WTC11 (cell line): ENCODE measurements around the gene HYOU1. TPM values are rescaled to one million over a fixed set of nuclear protein-coding genes. Genes with fewer than 3 reads are reported as not detected.

Source experiments
- ATAC-seq: fragments of 200-7000 bp; cut with Tn5 transposase; 2 replicates; pipeline ENCODE4 v1.10.0; 2021; ENCODE audit warnings: mild to moderate bottlenecking, moderate library complexity
- CTCF ChIA-PET: fragments of 300-600 bp; sonication (Branson Sonifier 250); formaldehyde crosslinking; loops from one replicate; lab custom pipeline; 2021; ENCODE audit warnings: antibody characterized with exemption; lab: Charles Lee
- POLR2A ChIA-PET: fragments of 350-600 bp; sonication (Branson Sonifier 250); formaldehyde crosslinking; loops from one replicate; lab custom pipeline; 2021; ENCODE audit warnings: antibody characterized with exemption; lab: Charles Lee
- DNase-seq: peaks from one replicate; pipeline ENCODE4 v3.0.0; 2021; ENCODE audit warnings: low spot score
- H3K27ac Mint-ChIP-seq: 2 replicates; pipeline ENCODE4 v1.8.0; 2021; ENCODE audit warnings: mixed read lengths
- H3K27me3 Mint-ChIP-seq: 2 replicates; pipeline ENCODE4 v1.8.0; 2021; ENCODE audit warnings: low read depth, mild to moderate bottlenecking, moderate library complexity, mixed read lengths
- H3K36me3 Mint-ChIP-seq: 2 replicates; pipeline ENCODE4 v1.8.0; 2021; ENCODE audit warnings: mixed read lengths
- H3K4me1 Mint-ChIP-seq: 2 replicates; pipeline ENCODE4 v1.8.0; 2022; ENCODE audit warnings: mixed read lengths
- H3K4me3 Mint-ChIP-seq: 2 replicates; pipeline ENCODE4 v1.8.0; 2021; ENCODE audit warnings: mild to moderate bottlenecking, moderate library complexity, mixed read lengths
- H3K9me3 Mint-ChIP-seq: 2 replicates; pipeline ENCODE4 v1.8.0; 2021; ENCODE audit warnings: mixed read lengths
- GRHL2 ChIP-seq: fragments of 250-450 bp; sonication (Bioruptor Pico); IDR thresholded peaks from 2 replicates; pipeline ENCODE4 v1.8.0; 2022; ENCODE audit warnings: mild to moderate bottlenecking, moderate library complexity; ENCODE audit not compliant: insufficient replicate concordance, severe bottlenecking
- KAT7 ChIP-seq: sonication (generic); formaldehyde crosslinking; IDR thresholded peaks from 2 replicates; pipeline ENCODE4 v1.8.1; 2023; ENCODE audit warnings: missing genetic modification reagents, mild to moderate bottlenecking, borderline replicate concordance
- MYBL2 ChIP-seq: sonication (generic); formaldehyde crosslinking; IDR thresholded peaks from 2 replicates; pipeline ENCODE4 v1.8.1; 2023; ENCODE audit warnings: mild to moderate bottlenecking, moderate library complexity, missing genetic modification reagents
- total RNA-seq: library from RNA; stranded (reverse); gene quantifications from 3 replicates; pipeline ENCODE4 v1.2.3, GENCODE V29; 2021
- TF ChIP-seq, protein P1 (sequence below): sonication (generic); formaldehyde crosslinking; IDR thresholded peaks from 2 replicates; pipeline ENCODE4 v1.8.1; 2022; ENCODE audit warnings: low read depth, missing genetic modification reagents, borderline replicate concordance
- TF ChIP-seq, protein P2 (sequence below): sonication (generic); formaldehyde crosslinking; IDR thresholded peaks from 2 replicates; pipeline ENCODE4 v1.8.1; 2023; ENCODE audit warnings: mild to moderate bottlenecking, missing genetic modification reagents, moderate library complexity
- TF ChIP-seq, protein P3 (sequence below): fragments of 250-450 bp; sonication (Bioruptor Pico); IDR thresholded peaks from 2 replicates; pipeline ENCODE4 v1.9.0; 2021; ENCODE audit warnings: moderate library complexity, mild to moderate bottlenecking, inconsistent platforms, borderline replicate concordance
- TF ChIP-seq, protein P4 (sequence below): fragments of 250-450 bp; sonication (Bioruptor Pico); conservative IDR thresholded peaks from 2 replicates; pipeline ENCODE4 v1.9.0; 2021; ENCODE audit warnings: mild to moderate bottlenecking
- TF ChIP-seq, protein P5 (sequence below): sonication (generic); formaldehyde crosslinking; IDR thresholded peaks from 2 replicates; pipeline ENCODE4 v1.8.0; 2022; ENCODE audit warnings: missing genetic modification reagents
- TF ChIP-seq, protein P6 (sequence below): fragments of 250-450 bp; sonication (Bioruptor Pico); IDR thresholded peaks from 2 replicates; pipeline ENCODE4 v1.8.0; 2021; ENCODE audit warnings: mild to moderate bottlenecking
- TF ChIP-seq, protein P7 (sequence below): fragments of 200-600 bp; IDR thresholded peaks from 2 replicates; pipeline ENCODE4 v1.8.0; 2022; ENCODE audit warnings: antibody characterized with exemption
- TF ChIP-seq, protein P8 (sequence below): sonication (generic); formaldehyde crosslinking; IDR thresholded peaks from 2 replicates; pipeline ENCODE4 v1.8.1; 2022; ENCODE audit warnings: mild to moderate bottlenecking, missing genetic modification reagents, moderate library complexity, borderline replicate concordance
- TF ChIP-seq, protein P9 (sequence below): sonication (generic); formaldehyde crosslinking; IDR thresholded peaks from 2 replicates; pipeline ENCODE4 v1.8.0; 2023; ENCODE audit warnings: mild to moderate bottlenecking, missing genetic modification reagents

HYOU1 gene
- total RNA-seq, 1 experiment from 2014 or later, result 276 TPM

DNA sequence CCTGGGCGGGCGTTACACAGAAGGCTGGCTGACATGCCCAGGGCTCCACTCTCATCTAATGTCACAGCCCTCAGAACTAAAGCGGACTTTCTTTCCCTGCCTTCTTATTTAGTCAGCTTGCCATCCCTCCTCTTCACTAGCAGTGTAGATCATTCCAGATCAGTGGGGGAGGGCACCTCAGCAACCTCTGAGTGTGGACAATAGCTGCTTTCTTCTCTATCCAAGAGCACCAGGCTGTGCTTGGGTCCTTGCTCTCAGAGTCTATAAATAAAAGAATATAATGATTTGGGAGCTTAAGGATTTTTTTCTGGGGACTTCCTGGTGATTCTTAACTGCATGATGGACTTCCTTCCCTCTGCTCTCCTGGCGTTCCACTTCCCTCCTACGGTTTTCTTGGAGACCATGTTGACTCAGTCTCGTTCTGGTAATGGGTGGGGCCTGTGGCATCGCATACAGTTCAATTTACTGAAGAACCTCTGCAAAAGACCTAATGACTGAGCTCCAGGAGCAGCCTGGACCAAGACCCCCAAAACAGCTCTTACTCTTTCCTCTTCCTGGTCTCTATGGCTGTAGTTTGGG is 24.8 kb upstream of the HYOU1 start:
- ChIA-PET CTCF (interaction anchor here (1.0 to 1.3 kb wide), 2 partner anchors 14 to 26 kb away, joined by 3 read pairs; partner anchors contain the start of gene VPS11), POLR2A (no interaction called here)
- H3K4me3 Mint-ChIP-seq, result no peak overlapping the region
- no peaks in the 10 kb centered on the region for H3K27me3 Mint-ChIP-seq
- TF ChIP-seq, protein P1, sequence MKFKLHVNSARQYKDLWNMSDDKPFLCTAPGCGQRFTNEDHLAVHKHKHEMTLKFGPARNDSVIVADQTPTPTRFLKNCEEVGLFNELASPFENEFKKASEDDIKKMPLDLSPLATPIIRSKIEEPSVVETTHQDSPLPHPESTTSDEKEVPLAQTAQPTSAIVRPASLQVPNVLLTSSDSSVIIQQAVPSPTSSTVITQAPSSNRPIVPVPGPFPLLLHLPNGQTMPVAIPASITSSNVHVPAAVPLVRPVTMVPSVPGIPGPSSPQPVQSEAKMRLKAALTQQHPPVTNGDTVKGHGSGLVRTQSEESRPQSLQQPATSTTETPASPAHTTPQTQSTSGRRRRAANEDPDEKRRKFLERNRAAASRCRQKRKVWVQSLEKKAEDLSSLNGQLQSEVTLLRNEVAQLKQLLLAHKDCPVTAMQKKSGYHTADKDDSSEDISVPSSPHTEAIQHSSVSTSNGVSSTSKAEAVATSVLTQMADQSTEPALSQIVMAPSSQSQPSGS, result no peak
- TF ChIP-seq GRHL2 (CRISPR knock-in tag) (no peak), MYBL2 (CRISPR knock-in tag) (no peak), KAT7 (CRISPR knock-in tag) (no peak)
- TF ChIP-seq, protein P2, sequence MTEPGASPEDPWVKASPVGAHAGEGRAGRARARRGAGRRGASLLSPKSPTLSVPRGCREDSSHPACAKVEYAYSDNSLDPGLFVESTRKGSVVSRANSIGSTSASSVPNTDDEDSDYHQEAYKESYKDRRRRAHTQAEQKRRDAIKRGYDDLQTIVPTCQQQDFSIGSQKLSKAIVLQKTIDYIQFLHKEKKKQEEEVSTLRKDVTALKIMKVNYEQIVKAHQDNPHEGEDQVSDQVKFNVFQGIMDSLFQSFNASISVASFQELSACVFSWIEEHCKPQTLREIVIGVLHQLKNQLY (CRISPR knock-in tag), result no peak
- TF ChIP-seq, protein P3, sequence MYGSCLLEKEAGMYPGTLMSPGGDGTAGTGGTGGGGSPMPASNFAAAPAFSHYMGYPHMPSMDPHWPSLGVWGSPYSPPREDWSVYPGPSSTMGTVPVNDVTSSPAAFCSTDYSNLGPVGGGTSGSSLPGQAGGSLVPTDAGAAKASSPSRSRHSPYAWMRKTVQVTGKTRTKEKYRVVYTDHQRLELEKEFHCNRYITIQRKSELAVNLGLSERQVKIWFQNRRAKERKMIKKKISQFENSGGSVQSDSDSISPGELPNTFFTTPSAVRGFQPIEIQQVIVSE, result no peak
- TF ChIP-seq, protein P4, sequence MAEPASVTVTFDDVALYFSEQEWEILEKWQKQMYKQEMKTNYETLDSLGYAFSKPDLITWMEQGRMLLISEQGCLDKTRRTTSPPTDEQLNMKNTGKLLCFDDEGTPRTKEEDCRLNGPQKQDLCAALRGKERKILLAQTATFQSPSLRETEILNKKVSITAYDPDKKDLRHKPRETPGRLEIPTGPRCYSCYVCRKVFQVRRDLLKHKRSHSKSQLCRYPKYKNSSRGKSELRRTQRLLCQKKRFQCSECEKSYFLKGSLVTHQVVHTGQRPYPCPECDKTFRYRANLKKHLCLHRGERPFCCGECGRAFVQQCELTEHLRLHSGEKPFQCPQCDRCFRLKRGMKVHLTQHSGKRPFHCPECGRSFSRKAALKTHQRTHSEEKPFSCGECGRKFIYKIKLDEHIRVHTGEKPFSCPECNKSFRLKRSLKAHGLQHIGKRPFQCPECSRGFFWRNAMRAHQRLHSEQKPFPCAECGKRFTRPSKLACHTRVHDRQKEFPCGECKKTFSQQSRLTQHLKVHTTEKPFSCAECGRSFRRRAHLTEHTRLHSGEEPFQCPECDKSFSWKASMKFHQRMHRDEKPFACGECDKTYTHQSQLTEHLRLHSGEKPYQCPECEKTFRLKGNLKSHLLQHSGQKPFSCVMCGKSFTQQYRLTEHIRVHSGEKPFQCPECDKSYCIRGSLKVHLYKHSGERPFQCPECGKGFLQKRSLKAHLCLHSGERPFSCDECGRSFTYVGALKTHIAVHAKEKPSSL (CRISPR knock-in tag), result no peak
- TF ChIP-seq, protein P5, sequence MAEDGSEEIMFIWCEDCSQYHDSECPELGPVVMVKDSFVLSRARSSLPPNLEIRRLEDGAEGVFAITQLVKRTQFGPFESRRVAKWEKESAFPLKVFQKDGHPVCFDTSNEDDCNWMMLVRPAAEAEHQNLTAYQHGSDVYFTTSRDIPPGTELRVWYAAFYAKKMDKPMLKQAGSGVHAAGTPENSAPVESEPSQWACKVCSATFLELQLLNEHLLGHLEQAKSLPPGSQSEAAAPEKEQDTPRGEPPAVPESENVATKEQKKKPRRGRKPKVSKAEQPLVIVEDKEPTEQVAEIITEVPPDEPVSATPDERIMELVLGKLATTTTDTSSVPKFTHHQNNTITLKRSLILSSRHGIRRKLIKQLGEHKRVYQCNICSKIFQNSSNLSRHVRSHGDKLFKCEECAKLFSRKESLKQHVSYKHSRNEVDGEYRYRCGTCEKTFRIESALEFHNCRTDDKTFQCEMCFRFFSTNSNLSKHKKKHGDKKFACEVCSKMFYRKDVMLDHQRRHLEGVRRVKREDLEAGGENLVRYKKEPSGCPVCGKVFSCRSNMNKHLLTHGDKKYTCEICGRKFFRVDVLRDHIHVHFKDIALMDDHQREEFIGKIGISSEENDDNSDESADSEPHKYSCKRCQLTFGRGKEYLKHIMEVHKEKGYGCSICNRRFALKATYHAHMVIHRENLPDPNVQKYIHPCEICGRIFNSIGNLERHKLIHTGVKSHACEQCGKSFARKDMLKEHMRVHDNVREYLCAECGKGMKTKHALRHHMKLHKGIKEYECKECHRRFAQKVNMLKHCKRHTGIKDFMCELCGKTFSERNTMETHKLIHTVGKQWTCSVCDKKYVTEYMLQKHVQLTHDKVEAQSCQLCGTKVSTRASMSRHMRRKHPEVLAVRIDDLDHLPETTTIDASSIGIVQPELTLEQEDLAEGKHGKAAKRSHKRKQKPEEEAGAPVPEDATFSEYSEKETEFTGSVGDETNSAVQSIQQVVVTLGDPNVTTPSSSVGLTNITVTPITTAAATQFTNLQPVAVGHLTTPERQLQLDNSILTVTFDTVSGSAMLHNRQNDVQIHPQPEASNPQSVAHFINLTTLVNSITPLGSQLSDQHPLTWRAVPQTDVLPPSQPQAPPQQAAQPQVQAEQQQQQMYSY, result no peak
- TF ChIP-seq, protein P6, sequence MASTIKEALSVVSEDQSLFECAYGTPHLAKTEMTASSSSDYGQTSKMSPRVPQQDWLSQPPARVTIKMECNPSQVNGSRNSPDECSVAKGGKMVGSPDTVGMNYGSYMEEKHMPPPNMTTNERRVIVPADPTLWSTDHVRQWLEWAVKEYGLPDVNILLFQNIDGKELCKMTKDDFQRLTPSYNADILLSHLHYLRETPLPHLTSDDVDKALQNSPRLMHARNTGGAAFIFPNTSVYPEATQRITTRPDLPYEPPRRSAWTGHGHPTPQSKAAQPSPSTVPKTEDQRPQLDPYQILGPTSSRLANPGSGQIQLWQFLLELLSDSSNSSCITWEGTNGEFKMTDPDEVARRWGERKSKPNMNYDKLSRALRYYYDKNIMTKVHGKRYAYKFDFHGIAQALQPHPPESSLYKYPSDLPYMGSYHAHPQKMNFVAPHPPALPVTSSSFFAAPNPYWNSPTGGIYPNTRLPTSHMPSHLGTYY (CRISPR knock-in tag), result no peak
- TF ChIP-seq, protein P7, sequence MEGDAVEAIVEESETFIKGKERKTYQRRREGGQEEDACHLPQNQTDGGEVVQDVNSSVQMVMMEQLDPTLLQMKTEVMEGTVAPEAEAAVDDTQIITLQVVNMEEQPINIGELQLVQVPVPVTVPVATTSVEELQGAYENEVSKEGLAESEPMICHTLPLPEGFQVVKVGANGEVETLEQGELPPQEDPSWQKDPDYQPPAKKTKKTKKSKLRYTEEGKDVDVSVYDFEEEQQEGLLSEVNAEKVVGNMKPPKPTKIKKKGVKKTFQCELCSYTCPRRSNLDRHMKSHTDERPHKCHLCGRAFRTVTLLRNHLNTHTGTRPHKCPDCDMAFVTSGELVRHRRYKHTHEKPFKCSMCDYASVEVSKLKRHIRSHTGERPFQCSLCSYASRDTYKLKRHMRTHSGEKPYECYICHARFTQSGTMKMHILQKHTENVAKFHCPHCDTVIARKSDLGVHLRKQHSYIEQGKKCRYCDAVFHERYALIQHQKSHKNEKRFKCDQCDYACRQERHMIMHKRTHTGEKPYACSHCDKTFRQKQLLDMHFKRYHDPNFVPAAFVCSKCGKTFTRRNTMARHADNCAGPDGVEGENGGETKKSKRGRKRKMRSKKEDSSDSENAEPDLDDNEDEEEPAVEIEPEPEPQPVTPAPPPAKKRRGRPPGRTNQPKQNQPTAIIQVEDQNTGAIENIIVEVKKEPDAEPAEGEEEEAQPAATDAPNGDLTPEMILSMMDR, result no peak
- TF ChIP-seq, protein P8, sequence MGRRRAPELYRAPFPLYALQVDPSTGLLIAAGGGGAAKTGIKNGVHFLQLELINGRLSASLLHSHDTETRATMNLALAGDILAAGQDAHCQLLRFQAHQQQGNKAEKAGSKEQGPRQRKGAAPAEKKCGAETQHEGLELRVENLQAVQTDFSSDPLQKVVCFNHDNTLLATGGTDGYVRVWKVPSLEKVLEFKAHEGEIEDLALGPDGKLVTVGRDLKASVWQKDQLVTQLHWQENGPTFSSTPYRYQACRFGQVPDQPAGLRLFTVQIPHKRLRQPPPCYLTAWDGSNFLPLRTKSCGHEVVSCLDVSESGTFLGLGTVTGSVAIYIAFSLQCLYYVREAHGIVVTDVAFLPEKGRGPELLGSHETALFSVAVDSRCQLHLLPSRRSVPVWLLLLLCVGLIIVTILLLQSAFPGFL, result no peak
- TF ChIP-seq, protein P9, sequence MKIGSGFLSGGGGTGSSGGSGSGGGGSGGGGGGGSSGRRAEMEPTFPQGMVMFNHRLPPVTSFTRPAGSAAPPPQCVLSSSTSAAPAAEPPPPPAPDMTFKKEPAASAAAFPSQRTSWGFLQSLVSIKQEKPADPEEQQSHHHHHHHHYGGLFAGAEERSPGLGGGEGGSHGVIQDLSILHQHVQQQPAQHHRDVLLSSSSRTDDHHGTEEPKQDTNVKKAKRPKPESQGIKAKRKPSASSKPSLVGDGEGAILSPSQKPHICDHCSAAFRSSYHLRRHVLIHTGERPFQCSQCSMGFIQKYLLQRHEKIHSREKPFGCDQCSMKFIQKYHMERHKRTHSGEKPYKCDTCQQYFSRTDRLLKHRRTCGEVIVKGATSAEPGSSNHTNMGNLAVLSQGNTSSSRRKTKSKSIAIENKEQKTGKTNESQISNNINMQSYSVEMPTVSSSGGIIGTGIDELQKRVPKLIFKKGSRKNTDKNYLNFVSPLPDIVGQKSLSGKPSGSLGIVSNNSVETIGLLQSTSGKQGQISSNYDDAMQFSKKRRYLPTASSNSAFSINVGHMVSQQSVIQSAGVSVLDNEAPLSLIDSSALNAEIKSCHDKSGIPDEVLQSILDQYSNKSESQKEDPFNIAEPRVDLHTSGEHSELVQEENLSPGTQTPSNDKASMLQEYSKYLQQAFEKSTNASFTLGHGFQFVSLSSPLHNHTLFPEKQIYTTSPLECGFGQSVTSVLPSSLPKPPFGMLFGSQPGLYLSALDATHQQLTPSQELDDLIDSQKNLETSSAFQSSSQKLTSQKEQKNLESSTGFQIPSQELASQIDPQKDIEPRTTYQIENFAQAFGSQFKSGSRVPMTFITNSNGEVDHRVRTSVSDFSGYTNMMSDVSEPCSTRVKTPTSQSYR (CRISPR knock-in tag), result no peak
- H3K4me1 Mint-ChIP-seq, result peaks cover 3% of the 10 kb centered on the region; the same call in 1 of the 2 replicates
- ATAC-seq (no peak), DNase-seq (no peak)
- H3K9me3 Mint-ChIP-seq, result no peaks in the 10 kb centered on the region
- H3K36me3 Mint-ChIP-seq, result peaks cover 37% of the 10 kb centered on the region
- no peak overlapping the region for H3K27ac Mint-ChIP-seq
